SK-N-SH (cell line): ENCODE data around the gene RAE1. TPM values are rescaled to one million over a fixed set of nuclear protein-coding genes. Genes with fewer than 3 reads are reported as not detected.

Experiments
- CTCF ChIA-PET: fragments of 300-600, 350-600 bp; formaldehyde crosslinking; extraction: SDS; loops from one replicate; lab custom pipeline; 2021; lab: Yijun Ruan, JAX
- POLR2A ChIA-PET: fragments of 350-600 bp; sonication (Branson Sonifier 250); formaldehyde crosslinking; extraction: SDS; loops from one replicate; lab custom pipeline; 2020; ENCODE audit warnings: antibody characterized with exemption, inconsistent platforms; lab: Yijun Ruan, JAX
- DNase-seq: peaks from one replicate; pipeline ENCODE4 v3.0.0; 2012
- H2AFZ ChIP-seq: fragments of 200-600 bp; sonication (generic); 2 replicates; pipeline ENCODE4 v1.8.1; 2016; ENCODE audit warnings: antibody characterized with exemption, mild to moderate bottlenecking, low read depth
- H3F3A ChIP-seq: fragments of 200-600 bp; sonication (generic); replicated peaks from 2 replicates; pipeline ENCODE3; 2016; ENCODE audit warnings: antibody characterized with exemption, mild to moderate bottlenecking; ENCODE audit not compliant: insufficient read depth
- H3K27ac ChIP-seq, 2 experiments: fragments of 200-500 bp in 1 of 2; fragments of 200-600 bp in 1 of 2; sonication (Bioruptor generic) in 1 of 2; sonication (generic), shearing (Covaris generic) in 1 of 2; 2 replicates each; pipeline versions ENCODE4 v1.5.1 to v1.6.1; 2014 to 2016; ENCODE audit warnings: low read depth in 2 of 2, inconsistent platforms in 1 of 2, low read length in 1 of 2, mild to moderate bottlenecking in 1 of 2, mixed read lengths in 1 of 2
- H3K27me3 ChIP-seq: fragments of 200-600 bp; sonication (generic), shearing (Covaris generic); 2 replicates; pipeline ENCODE4 v1.6.1; 2016; ENCODE audit warnings: mixed run types; ENCODE audit not compliant: insufficient read depth
- H3K36me3 ChIP-seq, 2 experiments: fragments of 200-500 bp in 1 of 2; fragments of 200-600 bp in 1 of 2; sonication (Bioruptor generic) in 1 of 2; sonication (generic) in 1 of 2; replicated peaks in 1 of 2; 2 replicates each; pipeline versions ENCODE3 to v1.5.1; 2014 to 2016; ENCODE audit warnings: low read length in 1 of 2, mild to moderate bottlenecking in 1 of 2; ENCODE audit not compliant: insufficient read depth in 2 of 2, control insufficient read depth in 1 of 2
- H3K4me1 ChIP-seq, 2 experiments: fragments of 200-500 bp in 1 of 2; fragments of 200-600 bp in 1 of 2; sonication (Bioruptor generic) in 1 of 2; sonication (generic), shearing (Covaris generic) in 1 of 2; 2 replicates each; pipeline versions ENCODE4 v1.5.1 to v1.6.1; 2014 to 2016; ENCODE audit warnings: low read depth in 1 of 2, low read length in 1 of 2, mixed run types in 1 of 2; ENCODE audit not compliant: insufficient read depth in 2 of 2, control insufficient read depth in 1 of 2
- H3K4me2 ChIP-seq: fragments of 200-600 bp; sonication (generic), shearing (Covaris generic); 2 replicates; pipeline ENCODE4 v1.6.1; 2017; ENCODE audit warnings: mixed run types
- H3K4me3 ChIP-seq, 2 experiments: fragments of 200-500 bp in 1 of 2; fragments of 200-600 bp in 1 of 2; sonication (Bioruptor generic) in 1 of 2; sonication (generic), shearing (Covaris generic) in 1 of 2; 2 replicates each; pipeline versions ENCODE4 v1.5.1 to v1.8.1; 2014 to 2016; ENCODE audit warnings: low read depth in 2 of 2, inconsistent platforms in 1 of 2, low read length in 1 of 2, mild to moderate bottlenecking in 1 of 2, mixed read lengths in 1 of 2, moderate library complexity in 1 of 2
- H3K79me2 ChIP-seq: fragments of 200-600 bp; sonication (generic); 2 replicates; pipeline ENCODE4 v1.8.1; 2017; ENCODE audit warnings: mild to moderate bottlenecking; ENCODE audit not compliant: insufficient read depth
- H3K9ac ChIP-seq: fragments of 200-600 bp; sonication (generic); 2 replicates; pipeline ENCODE4 v1.6.1; 2017; ENCODE audit warnings: mixed run types
- H3K9me2 ChIP-seq: fragments of 200-600 bp; sonication (generic); 2 replicates; pipeline ENCODE4 v1.6.1; 2017; ENCODE audit warnings: mixed run types
- H3K9me3 ChIP-seq: fragments of 200-600 bp; sonication (generic); 2 replicates; pipeline ENCODE4 v1.6.1; 2017; ENCODE audit warnings: mixed run types, mild to moderate bottlenecking, moderate library complexity
- H4K20me1 ChIP-seq: fragments of 200-600 bp; sonication (generic); 2 replicates; pipeline ENCODE4 v1.6.1; 2017; ENCODE audit warnings: mild to moderate bottlenecking, mixed run types; ENCODE audit not compliant: insufficient read depth
- EP300 ChIP-seq, 2 experiments: IDR thresholded peaks; 2 replicates each; pipeline versions ENCODE4 v1.4.0 to v1.6.1; 2012; ENCODE audit warnings: borderline replicate concordance in 1 of 2, low read depth in 1 of 2, low read length in 1 of 2
- EZH2phosphoT487 ChIP-seq: fragments of 200-600 bp; sonication (generic); IDR thresholded peaks from 2 replicates; pipeline ENCODE4 v1.6.1; 2017; ENCODE audit warnings: low read depth, mixed run types, mild to moderate bottlenecking, antibody characterized with exemption, moderate library complexity, borderline replicate concordance
- FOSL2 ChIP-seq: IDR thresholded peaks from 2 replicates; pipeline ENCODE4 v1.4.0; 2012; ENCODE audit warnings: low read depth, mild to moderate bottlenecking, moderate library complexity, borderline replicate concordance
- FOXM1 ChIP-seq: IDR thresholded peaks from 2 replicates; pipeline ENCODE4 v1.4.0; 2012; ENCODE audit warnings: low read depth, mild to moderate bottlenecking
- JUND ChIP-seq: IDR thresholded peaks from 2 replicates; pipeline ENCODE4 v1.4.0; 2012
- MEF2A ChIP-seq: IDR thresholded peaks from 2 replicates; pipeline ENCODE4 v1.4.0; 2012; ENCODE audit warnings: low read depth, borderline replicate concordance
- NRF1 ChIP-seq: IDR thresholded peaks from 2 replicates; pipeline ENCODE4 v1.6.1; 2012; ENCODE audit warnings: low read depth, mild to moderate bottlenecking, low read length
- POLR2AphosphoS5 ChIP-seq: IDR thresholded peaks from 2 replicates; pipeline ENCODE4 v1.6.1; 2012; ENCODE audit warnings: low read depth, low read length
- RAD21 ChIP-seq: IDR thresholded peaks from 2 replicates; pipeline ENCODE4 v1.6.1; 2012; ENCODE audit warnings: mild to moderate bottlenecking, low read length
- TEAD4 ChIP-seq: IDR thresholded peaks from 2 replicates; pipeline ENCODE4 v1.4.0; 2012; ENCODE audit warnings: mild to moderate bottlenecking, borderline replicate concordance; ENCODE audit not compliant: insufficient read depth
- WGBS: methylation state at CpG from one replicate; pipeline ENCODE4 v1.1.6; 2017; ENCODE audit warnings: low lambda C conversion rate; 5-methylcytosine and 5-hydroxymethylcytosine counted together
- polyA plus RNA-seq, 3 experiments: library from polyadenylated mRNA; depleted of rRNA; stranded (reverse); fragments of >200 nt; gene quantifications; 2 replicates each; pipeline ENCODE4 v1.2.3, GENCODE V29; 2012
- TF ChIP-seq, protein P1 (sequence below): fragments of 150-350 bp; IDR thresholded peaks from 2 replicates; pipeline ENCODE4 v1.6.1; 2017; ENCODE audit warnings: antibody characterized with exemption, low read length, low read depth, borderline replicate concordance
- TF ChIP-seq, protein P2 (sequence below): IDR thresholded peaks from 2 replicates; pipeline ENCODE4 v1.4.0; 2012; ENCODE audit warnings: low read depth, borderline replicate concordance

RAE1 gene
- polyA plus RNA-seq, 1 of the 3 experiments (the other 2 are of a cell fraction), result 82.4 TPM

DNA sequence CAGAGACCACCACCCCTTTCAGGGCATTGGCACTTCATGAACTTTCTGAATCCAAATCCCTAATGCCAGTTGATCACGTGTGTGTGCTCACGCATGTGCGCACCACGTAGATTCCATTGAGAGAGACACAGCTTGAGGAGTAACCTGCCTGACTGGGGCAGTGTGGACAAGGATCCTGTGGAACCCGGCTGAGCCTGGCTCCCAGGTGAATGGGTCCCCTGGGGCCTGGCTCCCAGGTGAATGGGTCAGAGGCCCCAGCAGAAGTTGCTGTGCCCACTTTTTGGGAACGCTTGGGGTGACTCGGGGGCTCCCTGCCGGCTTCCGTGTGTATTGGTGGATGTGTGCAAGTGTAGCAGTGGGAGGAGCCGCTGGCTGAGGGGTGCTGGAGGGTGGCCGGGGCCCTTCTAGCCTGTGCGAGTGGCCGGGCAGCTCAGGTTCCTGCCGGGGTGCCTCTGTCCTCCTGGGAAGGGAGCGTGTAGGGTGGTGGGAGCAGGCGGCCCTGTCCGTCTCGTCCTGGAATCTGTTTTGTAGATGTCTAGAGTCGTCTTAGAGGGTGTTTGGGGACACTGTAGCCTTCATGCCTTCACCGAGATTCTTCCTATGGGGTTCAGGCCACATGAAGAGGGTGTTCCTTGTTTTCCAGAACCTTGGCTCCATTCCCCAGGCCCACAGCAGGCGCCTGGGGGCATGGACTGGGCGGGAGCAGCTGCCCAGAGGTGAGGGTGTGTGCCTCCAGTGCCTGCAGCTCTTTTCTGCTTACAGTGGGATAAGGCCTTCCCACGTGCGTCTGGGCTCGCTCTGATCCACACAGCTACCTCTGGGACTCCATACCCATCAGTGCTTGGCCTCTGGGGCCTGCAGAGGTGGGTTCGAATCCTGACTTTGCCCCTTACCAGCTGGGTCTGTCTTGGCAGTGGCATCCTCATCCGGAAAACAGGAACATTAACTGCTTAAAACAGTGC, 43.3 kb downstream of the RAE1 start (continued):
- TF ChIP-seq POLR2AphosphoS5 (no peak), TEAD4 (no peak), FOXM1 (no peak), EP300 (IDR thresholded peaks at IDR 0.05; ENCODE audit: borderline replicate concordance in 1 of 2, low read depth in 1 of 2, low read length in 1 of 2) (no peak), RAD21 (no peak)
- TF ChIP-seq, protein P1, sequence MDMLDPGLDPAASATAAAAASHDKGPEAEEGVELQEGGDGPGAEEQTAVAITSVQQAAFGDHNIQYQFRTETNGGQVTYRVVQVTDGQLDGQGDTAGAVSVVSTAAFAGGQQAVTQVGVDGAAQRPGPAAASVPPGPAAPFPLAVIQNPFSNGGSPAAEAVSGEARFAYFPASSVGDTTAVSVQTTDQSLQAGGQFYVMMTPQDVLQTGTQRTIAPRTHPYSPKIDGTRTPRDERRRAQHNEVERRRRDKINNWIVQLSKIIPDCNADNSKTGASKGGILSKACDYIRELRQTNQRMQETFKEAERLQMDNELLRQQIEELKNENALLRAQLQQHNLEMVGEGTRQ, result no peak
- TF ChIP-seq, all 33 proteins: peak for 0

DNA sequence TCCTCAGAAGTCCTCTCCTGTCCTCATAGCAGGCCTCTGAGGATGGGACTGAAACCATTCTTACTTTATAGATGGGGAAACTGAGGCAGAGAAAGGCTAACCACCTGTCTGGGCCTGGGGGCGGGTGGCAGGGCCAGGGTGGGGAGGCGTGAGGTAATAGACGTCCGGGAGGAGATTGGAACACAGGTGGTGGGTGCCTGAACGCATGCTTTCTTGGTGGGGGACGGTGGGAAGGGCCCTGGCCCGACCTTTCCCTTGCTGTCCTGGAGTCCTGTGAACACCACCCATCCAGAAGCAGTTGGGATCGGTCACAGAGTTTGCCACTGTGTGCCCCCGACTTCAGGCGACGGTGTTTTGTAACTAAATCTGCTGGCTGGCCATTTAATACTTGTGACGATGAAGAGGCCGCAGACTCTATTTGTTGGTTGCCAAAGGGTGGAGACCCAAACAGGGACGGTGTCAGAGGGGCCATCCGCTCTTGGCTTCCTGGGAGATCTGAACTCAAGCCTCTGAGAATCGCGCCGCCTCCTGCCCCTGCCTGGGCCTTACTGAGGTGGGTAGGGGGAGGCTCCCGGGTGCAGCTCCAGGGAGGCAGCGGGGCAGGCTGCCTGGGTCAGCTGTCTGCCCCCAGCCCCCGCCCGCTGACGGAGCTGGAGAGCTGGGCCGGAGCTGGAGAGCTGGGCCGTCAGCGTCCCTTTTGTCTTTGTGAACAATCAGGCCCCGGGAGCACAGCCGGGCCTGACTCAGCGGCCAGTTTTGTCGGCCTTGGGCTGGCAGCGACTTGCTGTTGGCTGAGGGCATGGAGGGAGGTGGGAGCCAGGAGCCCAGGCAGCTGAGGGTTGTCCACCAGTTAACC, 44.3 kb downstream of the RAE1 start:
- no peaks in the 10 kb centered on the region for H3F3A ChIP-seq
- peaks cover 0 to 32% of the 10 kb centered on the region in 2 experiments for H3K36me3 ChIP-seq
- H3K79me2 ChIP-seq, result peaks cover 14% of the 10 kb centered on the region
- CTCF ChIA-PET, result interaction anchor here (1.5 to 2.6 kb wide), 2 partner anchors 15 to 101 kb away, joined by 5 to 7 read pairs; no protein-coding TSS in a partner anchor
- no peaks in the 10 kb centered on the region for H4K20me1 ChIP-seq
- no peak overlapping the region for H3K4me3 ChIP-seq
- H2AFZ ChIP-seq, result no peak overlapping the region
- no peak for TF ChIP-seq JUND
- TF ChIP-seq TEAD4, result no peak
- TF ChIP-seq MEF2A, result no peak
- TF ChIP-seq, protein P2, sequence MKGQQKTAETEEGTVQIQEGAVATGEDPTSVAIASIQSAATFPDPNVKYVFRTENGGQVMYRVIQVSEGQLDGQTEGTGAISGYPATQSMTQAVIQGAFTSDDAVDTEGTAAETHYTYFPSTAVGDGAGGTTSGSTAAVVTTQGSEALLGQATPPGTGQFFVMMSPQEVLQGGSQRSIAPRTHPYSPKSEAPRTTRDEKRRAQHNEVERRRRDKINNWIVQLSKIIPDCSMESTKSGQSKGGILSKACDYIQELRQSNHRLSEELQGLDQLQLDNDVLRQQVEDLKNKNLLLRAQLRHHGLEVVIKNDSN, result no peak
- TF ChIP-seq, protein P1, result no peak
- TF ChIP-seq EZH2phosphoT487, result no peak
- TF ChIP-seq FOSL2, result no peak
- no peak for TF ChIP-seq NRF1
- H3K27me3 ChIP-seq, result no peaks in the 10 kb centered on the region
- peak overlapping the region; percentile 38; the same call in 1 of the 2 replicates for H3K4me2 ChIP-seq
- H3K9ac ChIP-seq, result no peak overlapping the region
- H3K9me3 ChIP-seq, result no peaks in the 10 kb centered on the region
- no peak for DNase-seq
- H3K27ac ChIP-seq, result peak overlapping the region in 1 of 2 experiments; percentile 24; a peak in 1 of 4 replicates
- H3K4me1 ChIP-seq, result peaks cover 0 to 35% of the 10 kb centered on the region in 2 experiments; a peak in 1 of 4 replicates
- POLR2A ChIA-PET, result interaction anchor here (0.7 kb wide), 1 partner anchor 17 kb away, joined by 4 read pairs; no protein-coding TSS in a partner anchor
- WGBS, result 91% methylated on average over 12 of the region's 31 CpGs
- no peaks in the 10 kb centered on the region for H3K9me2 ChIP-seq
